GM21526 (cell line): ENCODE results near the gene GNB2.
"Not testable (repeated sequence)": the region's sequence is repeated elsewhere in the genome, so short reads cannot be mapped to it uniquely, and the experiment has no call there.

ENCODE experiments used
- ATAC-seq: cut with Tn5 transposase; IDR thresholded peaks from one replicate; pipeline ENCODE4 v1.9.1; 2021; ENCODE audit warnings: moderate library complexity; ENCODE audit not compliant: unreplicated experiment, low FRiP score

The GNB2 gene

DNA sequence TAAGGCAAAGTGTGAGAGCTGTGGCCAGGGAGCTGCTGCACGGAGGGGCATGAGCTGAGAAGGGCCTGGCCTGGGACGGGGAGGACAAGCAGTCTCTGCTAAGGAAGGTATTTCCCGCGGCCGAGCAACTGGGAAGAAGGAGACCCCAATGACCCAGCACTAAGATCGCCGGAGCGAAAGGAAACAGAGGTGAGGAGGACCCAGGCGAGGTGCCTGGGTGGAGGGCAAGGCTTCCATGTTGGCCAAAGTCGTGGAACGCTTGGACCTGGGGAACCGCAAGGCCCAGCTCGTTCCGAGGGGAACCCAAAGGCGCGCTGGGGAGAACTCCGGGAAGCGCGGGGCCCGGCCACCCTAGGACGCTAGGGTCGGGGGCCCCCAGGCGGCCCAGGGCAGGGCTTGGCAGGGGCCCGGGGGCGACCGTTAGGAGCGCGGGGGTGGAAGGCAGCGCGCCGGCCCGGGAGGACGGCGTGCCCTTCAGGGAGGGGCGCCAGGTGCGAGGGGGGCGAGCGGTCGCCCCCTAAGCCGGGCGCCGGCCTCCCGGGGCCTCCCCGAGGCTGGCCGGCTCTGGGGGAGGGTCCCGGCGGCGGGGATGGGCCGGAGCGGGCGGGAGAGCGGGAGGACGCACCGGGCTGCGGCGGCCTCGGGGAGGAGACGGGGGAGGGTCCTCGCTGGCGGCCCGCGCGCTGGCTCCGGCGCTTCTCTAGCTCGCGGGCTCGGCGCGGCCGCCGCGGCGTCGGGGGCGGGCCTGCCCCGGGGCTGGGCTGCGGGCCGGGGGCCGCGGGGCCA is 20.0 kb downstream of the GNB2 start:
- no peak for ATAC-seq

DNA sequence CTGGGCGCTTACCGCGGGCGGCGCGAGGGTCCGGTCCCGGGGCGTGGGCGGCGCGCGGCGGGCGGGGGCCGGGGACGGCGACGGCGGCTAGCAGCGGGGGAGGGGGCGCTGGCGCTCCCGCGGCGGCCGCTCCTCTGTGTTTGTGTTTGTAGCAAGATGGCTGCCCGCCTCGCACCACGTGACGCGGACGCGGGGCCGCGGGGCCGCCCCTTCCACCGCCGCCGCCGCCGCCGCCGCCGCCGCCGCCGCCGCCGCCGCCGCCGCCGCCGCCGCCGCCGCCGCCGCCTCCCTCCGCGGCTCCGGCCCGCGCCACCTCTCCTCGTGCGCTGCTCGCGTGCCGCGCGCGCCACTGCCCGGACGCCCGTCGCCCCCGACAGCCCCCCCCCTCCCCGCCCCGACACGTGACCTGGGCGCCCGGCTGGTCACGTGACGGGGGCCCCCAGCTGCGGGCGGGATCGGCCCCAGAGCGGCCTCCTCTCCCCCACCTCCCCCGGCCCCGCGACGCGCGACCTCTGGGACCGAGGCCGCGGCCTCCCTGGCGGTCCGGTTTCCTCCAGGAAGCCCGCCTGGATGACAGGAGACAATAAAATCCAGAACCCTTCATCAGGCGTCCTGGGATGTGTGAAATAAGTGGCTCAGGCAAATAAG is 20.7 kb downstream of the GNB2 start, which contains the start of gene GIGYF1:
GIGYF1 (minus strand) TSS at position 153 of the 648 bp plus-strand sequence. CDS start 6,012 bp downstream, outside the sequence.
- no peak for ATAC-seq

DNA sequence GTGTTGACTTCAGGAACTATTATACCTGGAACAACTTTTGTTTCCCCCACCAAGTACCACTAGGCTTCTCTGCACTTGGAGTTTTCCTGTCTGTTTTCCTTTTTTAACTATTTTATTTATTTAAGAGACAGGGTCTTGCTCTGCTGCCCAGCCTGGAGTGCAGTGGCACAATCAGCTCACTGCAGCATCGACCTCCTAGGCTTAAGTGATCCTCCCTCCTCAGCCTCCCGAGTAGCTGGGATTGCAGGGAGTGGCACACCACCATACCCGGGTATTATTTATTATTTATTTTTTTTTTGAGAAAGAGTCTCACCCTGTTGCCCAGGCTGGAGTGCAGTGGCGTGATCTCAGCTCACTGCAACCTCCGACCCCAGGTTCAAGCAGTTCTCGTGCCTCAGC is 22.6 kb downstream of the GNB2 start:
- no peak for ATAC-seq

DNA sequence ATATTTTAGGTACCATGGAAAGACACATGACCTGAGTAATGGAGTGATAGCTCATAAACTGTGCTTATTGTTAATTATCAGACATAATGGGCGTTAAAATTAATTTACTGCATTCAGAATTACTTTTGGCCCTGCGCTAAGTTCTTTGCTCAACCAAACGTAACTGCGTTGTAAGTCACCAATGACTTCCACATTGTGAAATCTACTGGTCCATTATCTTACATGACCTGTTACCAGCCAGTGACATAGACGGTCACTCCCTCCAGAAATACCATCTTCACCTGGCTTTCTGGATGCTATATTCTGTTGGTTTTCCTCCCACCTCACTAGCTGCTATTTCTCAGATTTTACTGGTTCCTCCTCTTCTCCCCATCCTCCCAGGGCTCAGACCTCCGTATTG is 25.5 kb downstream of the GNB2 start:
- no peak for ATAC-seq

DNA sequence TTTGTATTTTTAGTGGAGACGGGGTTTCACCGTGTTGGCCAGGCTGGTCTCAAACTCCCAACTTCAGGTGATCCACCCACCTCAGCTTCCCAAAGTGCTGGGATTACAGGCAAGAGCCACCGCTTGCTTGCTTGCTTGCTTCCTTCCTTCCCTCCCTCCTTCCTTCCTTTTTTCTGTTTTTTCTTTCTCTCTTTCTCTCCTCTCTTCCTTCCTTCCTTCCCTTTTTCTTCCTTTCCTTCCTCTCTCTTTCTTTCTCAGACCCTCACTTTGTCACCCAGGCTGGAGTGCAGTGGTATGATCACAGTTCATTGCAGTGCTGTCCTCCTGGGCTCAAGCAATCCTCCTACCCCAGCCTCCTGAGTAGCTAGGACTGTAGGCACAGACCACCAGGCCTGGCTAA is 27.5 kb downstream of the GNB2 start:
- ATAC-seq: not testable (repeated sequence)

DNA sequence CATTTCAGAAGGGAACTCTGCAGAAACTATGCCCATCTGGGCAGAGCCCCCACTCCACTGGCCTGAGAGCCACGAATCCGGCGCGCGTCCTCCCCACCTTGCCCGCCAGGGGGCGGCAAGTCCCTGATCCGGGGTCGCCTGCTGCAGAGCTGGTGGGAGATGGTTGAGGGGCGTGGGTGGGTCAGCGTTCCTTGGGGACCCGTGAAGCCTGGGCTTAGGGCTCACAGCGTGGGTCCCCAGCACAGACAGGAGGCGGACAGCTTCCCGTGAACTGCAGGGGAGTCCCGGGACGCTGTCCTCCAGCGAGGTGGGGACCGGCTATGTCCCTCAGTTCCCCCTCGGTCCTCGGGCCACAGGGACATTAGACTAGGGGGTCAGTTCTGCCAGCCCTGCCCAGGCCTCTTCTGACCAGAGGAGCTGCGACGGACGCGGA is 31.8 kb downstream of the GNB2 start:
- ATAC-seq: peak; percentile 65

DNA sequence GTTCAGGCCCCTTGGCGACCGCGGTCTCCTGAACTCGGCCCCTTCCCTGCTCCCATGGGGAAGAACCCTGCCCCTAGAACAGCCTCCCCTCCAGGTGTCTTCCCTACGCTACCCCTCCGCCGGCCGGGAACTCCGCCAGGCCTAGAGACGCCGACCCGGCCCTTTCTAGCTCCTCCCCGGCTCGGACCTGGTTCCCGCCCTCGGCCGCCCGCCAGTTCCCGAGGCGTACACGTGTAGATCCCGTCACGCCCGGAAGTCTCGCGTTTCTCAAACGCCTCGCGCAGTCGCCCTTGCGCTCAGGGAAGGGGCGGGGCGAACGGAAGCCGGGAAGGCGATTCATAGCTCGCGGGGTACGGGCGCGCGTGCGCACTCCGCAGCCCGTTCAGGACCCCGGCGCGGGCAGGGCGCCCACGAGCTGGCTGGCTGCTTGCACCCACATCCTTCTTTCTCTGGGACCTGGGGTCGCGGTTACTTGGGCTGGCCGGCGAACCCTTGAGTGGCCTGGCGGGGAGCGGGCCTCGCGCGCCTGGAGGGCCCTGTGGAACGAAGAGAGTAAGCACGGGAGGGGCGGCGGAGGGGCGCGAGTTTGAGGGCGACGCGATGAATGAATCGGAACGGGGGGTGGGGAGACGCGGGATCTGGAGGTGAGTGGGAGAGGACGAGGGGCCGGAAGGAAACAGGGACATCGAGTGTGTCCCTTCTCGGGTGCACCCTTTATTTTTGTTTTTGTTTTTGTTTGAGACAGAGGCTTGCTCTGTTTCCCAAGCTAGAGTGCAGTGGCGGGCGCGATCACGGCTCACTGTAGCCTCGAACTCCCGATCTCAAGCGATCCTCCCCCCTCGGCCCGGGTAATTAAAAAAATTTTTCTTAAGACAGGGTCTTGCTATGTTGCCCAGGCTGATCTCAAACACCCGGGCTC is 32.5 kb downstream of the GNB2 start, which contains the start of gene POP7:
POP7 (plus strand) TSS at position 369 of the 919 bp plus-strand sequence. CDS start 710 bp downstream, outside the sequence.
- ATAC-seq: peak; percentile 78

DNA sequence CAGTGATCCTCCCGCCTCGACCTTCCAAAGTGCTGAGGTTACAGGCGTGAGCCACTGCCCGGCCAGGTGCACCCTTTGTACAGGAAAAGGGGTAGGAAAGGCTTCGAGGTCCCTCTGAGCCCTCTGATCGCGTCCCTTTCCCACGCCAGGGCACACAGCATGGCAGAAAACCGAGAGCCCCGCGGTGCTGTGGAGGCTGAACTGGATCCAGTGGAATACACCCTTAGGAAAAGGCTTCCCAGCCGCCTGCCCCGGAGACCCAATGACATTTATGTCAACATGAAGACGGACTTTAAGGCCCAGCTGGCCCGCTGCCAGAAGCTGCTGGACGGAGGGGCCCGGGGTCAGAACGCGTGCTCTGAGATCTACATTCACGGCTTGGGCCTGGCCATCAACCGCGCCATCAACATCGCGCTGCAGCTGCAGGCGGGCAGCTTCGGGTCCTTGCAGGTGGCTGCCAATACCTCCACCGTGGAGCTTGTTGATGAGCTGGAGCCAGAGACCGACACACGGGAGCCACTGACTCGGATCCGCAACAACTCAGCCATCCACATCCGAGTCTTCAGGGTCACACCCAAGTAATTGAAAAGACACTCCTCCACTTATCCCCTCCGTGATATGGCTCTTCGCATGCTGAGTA is 33.3 kb downstream of the GNB2 start:
- no peak for ATAC-seq

DNA sequence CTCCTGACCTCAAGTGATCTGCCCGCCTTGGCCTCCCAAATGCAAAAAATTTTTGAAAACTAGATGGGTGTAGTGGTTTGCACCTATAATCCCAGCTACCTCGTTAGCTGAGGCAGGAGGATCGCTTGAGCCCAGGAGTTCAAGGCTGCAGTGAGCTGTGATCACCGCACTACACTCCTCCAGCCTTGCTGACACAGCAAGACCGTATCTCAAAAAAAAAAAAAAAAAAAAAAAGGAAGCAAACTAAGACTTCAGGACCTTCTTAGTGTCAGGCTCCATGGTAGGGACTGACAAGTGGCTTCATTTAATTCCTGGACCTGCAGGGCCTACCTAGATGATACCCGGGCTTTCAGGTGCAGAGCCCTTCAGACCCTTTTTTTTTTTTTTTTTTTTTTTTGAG is 34.9 kb downstream of the GNB2 start:
- ATAC-seq: no peak

DNA sequence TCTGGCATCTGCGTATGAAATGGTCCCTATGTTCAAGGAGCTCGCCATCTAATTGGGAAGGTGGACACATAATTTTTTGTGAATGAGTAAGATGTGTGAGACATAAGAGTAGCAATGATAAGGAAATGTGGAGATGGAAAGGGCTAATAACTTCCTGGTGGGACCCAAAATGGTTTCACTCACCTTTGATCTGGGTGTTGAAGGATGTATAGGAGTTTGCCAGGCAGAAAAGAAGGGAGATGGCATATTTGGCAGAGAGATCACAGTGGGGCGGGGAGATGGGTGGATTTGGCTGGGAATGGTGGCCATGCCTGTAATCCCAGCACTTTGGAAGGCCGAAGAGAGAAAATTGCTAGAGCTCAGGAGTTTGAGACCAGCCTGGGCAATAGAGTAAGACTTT is 36.9 kb downstream of the GNB2 start:
- no peak for ATAC-seq

DNA sequence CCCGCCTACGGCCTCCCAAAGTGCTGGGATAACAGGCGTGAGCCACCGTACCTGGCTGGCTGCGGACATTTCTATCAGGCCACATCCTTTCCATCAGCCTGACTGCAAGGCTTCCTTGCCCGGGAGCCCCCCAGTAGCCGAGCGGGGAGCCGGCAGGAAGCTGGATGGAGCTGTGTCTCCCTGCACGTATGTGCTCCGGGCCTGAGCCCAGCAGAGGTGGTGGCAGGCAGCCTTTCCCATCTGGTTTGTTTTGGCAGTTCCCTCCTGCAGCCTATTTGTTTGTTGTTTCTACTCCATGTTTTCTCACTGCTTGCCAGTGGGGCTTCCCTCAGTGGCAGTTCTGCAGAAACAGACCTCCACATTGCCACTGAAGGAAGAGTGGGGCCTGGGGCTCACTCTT is 37.8 kb downstream of the GNB2 start:
- no peak for ATAC-seq

DNA sequence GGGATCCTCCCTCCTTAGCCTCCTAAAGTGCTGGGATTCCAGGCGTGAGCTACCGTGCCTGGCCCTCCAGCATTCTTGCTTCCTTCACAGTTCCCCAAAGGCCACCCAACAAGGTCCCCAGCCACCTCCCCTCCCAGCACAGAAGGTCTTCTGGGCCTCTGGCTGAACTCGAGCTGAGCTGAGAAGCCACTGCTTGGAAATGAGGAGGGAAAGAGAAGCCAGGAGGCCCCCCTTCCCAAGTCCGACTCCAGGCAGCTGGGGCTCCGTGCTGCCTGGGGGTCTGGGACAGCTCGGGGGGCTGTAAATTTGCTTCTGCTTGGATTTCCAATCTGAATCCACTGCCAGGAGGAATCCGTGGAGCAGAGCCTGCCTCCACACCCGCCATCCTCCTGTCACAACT is 41.2 kb downstream of the GNB2 start:
- ATAC-seq: no peak

DNA sequence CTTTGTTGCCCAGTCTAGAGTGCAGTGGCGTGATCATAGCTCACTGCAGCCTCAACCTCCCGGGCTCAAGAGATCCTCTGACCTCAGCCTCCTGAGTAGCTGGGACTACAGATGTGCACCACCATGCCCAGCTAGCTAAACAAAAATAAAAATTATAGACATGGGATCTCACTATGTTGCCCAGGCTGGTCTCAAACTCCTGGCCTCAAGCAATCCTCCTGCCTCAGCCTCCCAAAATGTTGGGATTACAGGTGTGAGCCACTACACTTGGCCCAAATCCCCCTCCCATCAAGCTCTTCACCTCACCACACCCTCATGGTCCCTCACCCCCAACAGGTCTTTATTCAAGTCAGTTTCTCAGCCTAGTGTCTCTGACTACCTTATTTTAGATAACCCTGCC is 43.5 kb downstream of the GNB2 start:
- not testable (repeated sequence) for ATAC-seq

DNA sequence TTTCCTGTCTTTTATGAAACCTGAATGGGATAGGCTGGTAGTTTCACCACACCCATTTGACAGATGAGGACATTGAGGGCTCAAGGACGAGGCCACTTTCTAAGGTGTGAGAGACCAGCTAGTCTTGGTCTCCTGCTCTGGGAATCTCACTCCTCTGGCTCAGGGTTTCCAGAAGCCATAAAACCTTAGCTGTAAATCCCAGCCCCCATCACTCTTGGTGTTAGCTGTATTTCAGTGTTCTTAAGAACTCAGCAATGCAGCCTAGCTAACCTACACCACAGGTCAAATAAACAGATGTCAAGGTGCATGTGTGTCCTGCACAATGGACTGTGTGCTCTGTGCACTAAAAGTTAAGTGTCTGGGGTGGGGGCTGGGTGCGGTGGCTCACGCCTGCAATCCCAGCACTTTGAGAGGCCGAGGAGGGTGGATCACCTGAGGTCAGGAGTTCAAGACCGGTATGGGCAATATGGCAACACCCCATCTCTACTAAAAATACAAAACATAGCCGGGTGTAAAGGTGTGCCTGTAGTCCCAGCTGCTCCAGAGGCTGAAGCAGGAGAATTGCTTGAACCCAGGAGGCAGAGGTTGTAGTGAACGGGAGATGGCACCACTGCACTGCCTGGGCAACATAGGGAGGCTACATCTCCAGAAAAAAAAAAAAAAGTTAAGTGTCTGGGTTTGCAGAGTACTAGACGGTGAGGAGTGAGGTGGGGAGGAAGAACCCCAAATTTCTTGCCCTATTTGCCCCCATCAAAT is 46.2 kb downstream of the GNB2 start:
- no peak for ATAC-seq

DNA sequence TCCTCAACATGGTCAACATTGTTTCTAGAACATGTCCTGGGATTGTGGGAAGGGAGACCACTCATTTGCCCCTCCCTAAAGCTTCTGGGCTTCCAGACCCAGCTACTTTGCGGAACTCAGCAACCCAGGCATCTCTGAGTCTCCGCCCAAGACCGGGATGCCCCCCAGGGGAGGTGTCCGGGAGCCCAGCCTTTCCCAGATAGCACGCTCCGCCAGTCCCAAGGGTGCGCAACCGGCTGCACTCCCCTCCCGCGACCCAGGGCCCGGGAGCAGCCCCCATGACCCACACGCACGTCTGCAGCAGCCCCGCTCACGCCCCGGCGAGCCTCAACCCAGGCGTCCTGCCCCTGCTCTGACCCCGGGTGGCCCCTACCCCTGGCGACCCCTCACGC is 46.7 kb downstream of the GNB2 start, which contains the start of gene EPO:
EPO (plus strand) TSS at position 190 of the 392 bp plus-strand sequence. CDS start 513 bp downstream, outside the sequence.
- no peak for ATAC-seq

DNA sequence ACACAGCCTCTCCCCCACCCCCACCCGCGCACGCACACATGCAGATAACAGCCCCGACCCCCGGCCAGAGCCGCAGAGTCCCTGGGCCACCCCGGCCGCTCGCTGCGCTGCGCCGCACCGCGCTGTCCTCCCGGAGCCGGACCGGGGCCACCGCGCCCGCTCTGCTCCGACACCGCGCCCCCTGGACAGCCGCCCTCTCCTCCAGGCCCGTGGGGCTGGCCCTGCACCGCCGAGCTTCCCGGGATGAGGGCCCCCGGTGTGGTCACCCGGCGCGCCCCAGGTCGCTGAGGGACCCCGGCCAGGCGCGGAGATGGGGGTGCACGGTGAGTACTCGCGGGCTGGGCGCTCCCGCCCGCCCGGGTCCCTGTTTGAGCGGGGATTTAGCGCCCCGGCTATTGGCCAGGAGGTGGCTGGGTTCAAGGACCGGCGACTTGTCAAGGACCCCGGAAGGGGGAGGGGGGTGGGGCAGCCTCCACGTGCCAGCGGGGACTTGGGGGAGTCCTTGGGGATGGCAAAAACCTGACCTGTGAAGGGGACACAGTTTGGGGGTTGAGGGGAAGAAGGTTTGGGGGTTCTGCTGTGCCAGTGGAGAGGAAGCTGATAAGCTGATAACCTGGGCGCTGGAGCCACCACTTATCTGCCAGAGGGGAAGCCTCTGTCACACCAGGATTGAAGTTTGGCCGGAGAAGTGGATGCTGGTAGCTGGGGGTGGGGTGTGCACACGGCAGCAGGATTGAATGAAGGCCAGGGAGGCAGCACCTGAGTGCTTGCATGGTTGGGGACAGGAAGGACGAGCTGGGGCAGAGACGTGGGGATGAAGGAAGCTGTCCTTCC is 47.3 kb downstream of the GNB2 start:
- no peak for ATAC-seq

DNA sequence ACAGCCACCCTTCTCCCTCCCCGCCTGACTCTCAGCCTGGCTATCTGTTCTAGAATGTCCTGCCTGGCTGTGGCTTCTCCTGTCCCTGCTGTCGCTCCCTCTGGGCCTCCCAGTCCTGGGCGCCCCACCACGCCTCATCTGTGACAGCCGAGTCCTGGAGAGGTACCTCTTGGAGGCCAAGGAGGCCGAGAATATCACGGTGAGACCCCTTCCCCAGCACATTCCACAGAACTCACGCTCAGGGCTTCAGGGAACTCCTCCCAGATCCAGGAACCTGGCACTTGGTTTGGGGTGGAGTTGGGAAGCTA is 47.9 kb downstream of the GNB2 start:
- no peak for ATAC-seq

DNA sequence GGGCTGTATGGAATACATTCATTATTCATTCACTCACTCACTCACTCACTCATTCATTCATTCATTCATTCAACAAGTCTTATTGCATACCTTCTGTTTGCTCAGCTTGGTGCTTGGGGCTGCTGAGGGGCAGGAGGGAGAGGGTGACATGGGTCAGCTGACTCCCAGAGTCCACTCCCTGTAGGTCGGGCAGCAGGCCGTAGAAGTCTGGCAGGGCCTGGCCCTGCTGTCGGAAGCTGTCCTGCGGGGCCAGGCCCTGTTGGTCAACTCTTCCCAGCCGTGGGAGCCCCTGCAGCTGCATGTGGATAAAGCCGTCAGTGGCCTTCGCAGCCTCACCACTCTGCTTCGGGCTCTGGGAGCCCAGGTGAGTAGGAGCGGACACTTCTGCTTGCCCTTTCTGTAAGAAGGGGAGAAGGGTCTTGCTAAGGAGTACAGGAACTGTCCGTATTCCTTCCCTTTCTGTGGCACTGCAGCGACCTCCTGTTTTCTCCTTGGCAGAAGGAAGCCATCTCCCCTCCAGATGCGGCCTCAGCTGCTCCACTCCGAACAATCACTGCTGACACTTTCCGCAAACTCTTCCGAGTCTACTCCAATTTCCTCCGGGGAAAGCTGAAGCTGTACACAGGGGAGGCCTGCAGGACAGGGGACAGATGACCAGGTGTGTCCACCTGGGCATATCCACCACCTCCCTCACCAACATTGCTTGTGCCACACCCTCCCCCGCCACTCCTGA is 49.1 kb downstream of the GNB2 start:
- ATAC-seq: no peak
